HG02852 (cell line): ENCODE data around the gene NR0B1.

Experiments
- ATAC-seq: cut with Tn5 transposase; IDR thresholded peaks from one replicate; pipeline ENCODE4 v1.9.1; 2021; ENCODE audit warnings: mild to moderate bottlenecking, moderate library complexity; ENCODE audit not compliant: unreplicated experiment

NR0B1 gene

DNA sequence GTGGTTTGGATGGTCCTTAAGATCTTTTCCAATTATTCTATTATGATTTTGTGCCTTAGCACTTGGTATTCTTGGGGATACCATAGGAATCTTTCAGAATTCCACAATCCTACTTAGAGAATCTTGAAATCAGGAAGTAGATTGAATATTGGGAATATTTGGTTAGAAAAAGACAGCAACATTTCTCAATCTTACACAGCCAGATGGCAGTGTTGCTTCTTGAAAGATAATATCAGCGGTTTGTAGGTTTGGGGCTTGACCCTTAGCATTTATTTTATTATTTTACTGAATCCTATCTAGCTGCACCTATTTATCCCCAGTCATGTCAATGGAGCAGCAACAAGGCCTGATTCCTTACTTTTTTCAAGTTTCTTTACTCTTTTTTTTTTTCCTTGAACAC lies 33.7 kb downstream of the NR0B1 start:
- no peak for ATAC-seq

- ATAC-seq, result no peak
These were observed 38.6 kb downstream of the NR0B1 start for GRCh38 chrX:30270639-30271038.

- ATAC-seq, result no peak
These were observed 46.4 kb downstream of the NR0B1 start for GRCh38 chrX:30262763-30263162.

DNA sequence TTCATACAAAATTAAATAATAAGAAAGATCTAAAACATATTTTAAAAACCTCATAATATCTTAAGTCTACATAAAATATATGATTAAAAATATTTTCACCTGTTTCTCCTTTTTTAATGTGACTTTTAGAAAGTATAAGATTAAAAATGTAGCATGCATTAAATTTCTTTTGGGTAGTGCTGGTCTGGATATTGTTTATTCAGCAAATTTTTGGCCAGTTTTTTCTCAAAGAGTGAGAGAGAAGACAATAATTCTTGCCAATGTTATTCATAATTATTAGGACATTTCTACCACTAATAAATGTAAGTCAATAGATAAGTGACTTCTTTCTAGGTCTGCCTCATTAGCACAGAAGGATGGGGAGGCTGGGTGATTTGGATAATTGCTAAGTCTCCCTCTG lies 48.2 kb downstream of the NR0B1 start:
- ATAC-seq, result no peak

DNA sequence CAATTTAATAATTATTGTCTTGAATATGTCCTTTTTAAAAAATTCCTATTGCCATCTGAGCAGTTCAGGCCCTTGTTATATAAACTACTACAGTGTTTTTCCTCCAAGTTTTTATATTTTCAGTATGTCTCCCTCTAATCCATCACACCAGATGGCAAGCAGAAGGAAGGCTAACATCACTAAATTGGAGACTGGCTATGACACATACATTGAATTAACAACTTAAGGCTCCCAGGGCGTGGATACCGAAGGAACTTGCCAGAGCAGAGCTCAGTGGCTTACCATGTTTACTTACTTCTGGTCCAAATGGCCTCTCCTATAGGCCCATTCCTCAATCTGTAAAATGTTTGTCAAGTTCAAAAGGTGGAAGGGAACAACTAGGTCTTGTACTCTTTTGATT lies 49.3 kb downstream of the NR0B1 start:
- ATAC-seq, result no peak
